Measurements from ENCODE around the gene FBXO17. TPM values are rescaled to one million over a fixed set of nuclear protein-coding genes. Genes with fewer than 3 reads are reported as not detected.

The FBXO17 gene
- total RNA-seq, 1 donor from 2014 or later, result 21.5 TPM

GRCh38 chr19:38894968-38895367 lies 80.6 kb downstream of the FBXO17 start:
- DNase-seq (ENCODE audit: low read depth), result no peak

DNA sequence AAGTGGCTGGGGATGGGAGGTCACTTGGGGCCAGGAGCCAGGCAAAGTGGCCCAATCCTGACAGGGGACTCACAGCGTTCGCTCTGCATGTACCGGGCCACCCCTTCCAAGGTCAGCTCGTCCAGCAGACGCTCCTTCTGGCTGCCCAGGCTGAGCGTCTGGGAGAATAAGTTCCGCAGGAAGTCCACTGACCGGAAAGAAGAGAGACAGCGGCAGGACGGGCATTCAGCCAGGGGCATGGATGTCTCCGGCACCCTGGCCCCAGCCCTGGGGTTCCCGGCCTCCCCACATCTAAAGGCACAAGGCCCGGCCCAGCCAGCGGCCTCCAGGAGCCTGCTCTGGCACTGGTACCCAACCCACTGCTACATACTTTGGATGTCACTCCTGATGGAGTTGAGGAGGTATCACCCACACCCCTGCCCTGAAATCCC lies 82.2 kb downstream of the FBXO17 start:
- DNase-seq (ENCODE audit: low read depth), result no peak

- no peak for DNase-seq (ENCODE audit: low read depth)
Measured at GRCh38 chr19:38892841-38893240, 82.7 kb downstream of the FBXO17 start.

- DNase-seq (ENCODE audit: low read depth), result peak; percentile 96
Measured at GRCh38 chr19:38891771-38892170, 83.8 kb downstream of the FBXO17 start.

Other genes with a start within 250 kb of the FBXO17 start
- 0.21 TPM in 1 of 2 replicates, not detected in the other for gene CAPN12, start 231.3 kb downstream of the FBXO17 start, total RNA-seq
- not detected in 2 replicates for gene LGALS7, start 202.2 kb downstream of the FBXO17 start, total RNA-seq
- gene LGALS7B, start 186.5 kb downstream of the FBXO17 start, total RNA-seq, result not detected in 2 replicates
- gene LGALS4, start 162.8 kb downstream of the FBXO17 start, total RNA-seq, result not detected in 2 replicates
- gene ECH1, start 143.9 kb downstream of the FBXO17 start, total RNA-seq, result 78.4 and 81.9 TPM in 2 replicates
- 218 and 220 TPM in 2 replicates for gene HNRNPL, start 125.8 kb downstream of the FBXO17 start, total RNA-seq
- gene RINL, start 97.5 kb downstream of the FBXO17 start, total RNA-seq, result 8.3 and 20.6 TPM in 2 replicates
- 1,616 and 2,451 TPM in 2 replicates for gene SIRT2, start 76.1 kb downstream of the FBXO17 start, total RNA-seq
- 26.1 and 38.5 TPM in 2 replicates for gene NFKBIB, start 75.8 kb downstream of the FBXO17 start, total RNA-seq
- 0.51 and 0.94 TPM in 2 replicates for gene CCER2, start 63.6 kb downstream of the FBXO17 start, total RNA-seq
- 34.6 and 42.8 TPM in 2 replicates for gene SARS2, start 45.0 kb downstream of the FBXO17 start, total RNA-seq
- 57.9 and 58.3 TPM in 2 replicates for gene MRPS12, start 44.8 kb downstream of the FBXO17 start, total RNA-seq
- 6.8 and 15.5 TPM in 2 replicates for gene FBXO27, start 56.8 kb upstream of the FBXO17 start, total RNA-seq
- not detected in 2 replicates for gene ACP7, start 108.6 kb upstream of the FBXO17 start, total RNA-seq
- gene PAK4, start 150.0 kb upstream of the FBXO17 start, total RNA-seq, result 5.8 and 8.5 TPM in 2 replicates
- not detected in 2 replicates for gene NCCRP1, start 221.2 kb upstream of the FBXO17 start, total RNA-seq
- not detected in 2 replicates for gene SYCN, start 228.5 kb upstream of the FBXO17 start, total RNA-seq